Esophagus (tissue), 2 donors: ENCODE results near the gene FEM1B. TPM values are rescaled to one million over a fixed set of nuclear protein-coding genes. Genes with fewer than 3 reads are reported as not detected.

Source experiments
- H3K27ac ChIP-seq, 2 donors: one replicate each; pipeline ENCODE4 v1.5.1; 2013; ENCODE audit warnings: low read depth in 2 of 2, mild to moderate bottlenecking in 2 of 2, inconsistent platforms in 1 of 2, low read length in 1 of 2, moderate library complexity in 1 of 2
- H3K27me3 ChIP-seq, 2 donors: one replicate each; pipeline ENCODE4 v1.6.1; 2013; ENCODE audit warnings: low read length in 2 of 2, control low read depth in 1 of 2, mild to moderate bottlenecking in 1 of 2; ENCODE audit not compliant: insufficient read depth in 2 of 2, control insufficient read depth in 1 of 2
- H3K36me3 ChIP-seq, 2 donors: one replicate each; pipeline ENCODE4 v1.6.1; 2013; ENCODE audit warnings: low read length in 1 of 2; ENCODE audit not compliant: control insufficient read depth in 2 of 2, insufficient read depth in 2 of 2
- H3K4me1 ChIP-seq, 2 donors: one replicate each; pipeline ENCODE4 v1.6.1; 2013; ENCODE audit warnings: low read length in 1 of 2; ENCODE audit not compliant: control insufficient read depth in 2 of 2, insufficient read depth in 2 of 2
- H3K4me3 ChIP-seq, 2 donors: one replicate each; pipeline ENCODE4 v1.5.1; 2013; ENCODE audit warnings: low read length in 2 of 2, mild to moderate bottlenecking in 2 of 2, low read depth in 1 of 2, moderate library complexity in 1 of 2
- H3K9me3 ChIP-seq, 2 donors: one replicate each; pipeline ENCODE4 v1.6.1; 2013; ENCODE audit warnings: mild to moderate bottlenecking in 2 of 2, low read depth in 1 of 2, low read length in 1 of 2, moderate library complexity in 1 of 2; ENCODE audit not compliant: control insufficient read depth in 2 of 2, insufficient read depth in 1 of 2
- WGBS, 2 donors: extraction: QIAGEN DNeasy Blood & Tissue Kit; methylation state at CpG; one replicate each; pipeline ENCODE4 v1.1.7; 2013; 5-methylcytosine and 5-hydroxymethylcytosine counted together
- polyA plus RNA-seq, 2 donors: library from polyadenylated mRNA; stranded (reverse); fragments of 200-250 nt; gene quantifications; one replicate each; pipeline ENCODE4 v1.2.3, GENCODE V29; 2013
- donor health status: healthy with polysubstance abuse.
- donor health status: Bipolar disorder and iron deficiency.

The FEM1B gene
- polyA plus RNA-seq, 2 donors, result 9.5 to 12.5 TPM

- WGBS, 2 donors, result 82 to 93% methylated on average over 3 of the region's 3 CpGs
- no peaks in the 10 kb centered on the region for H3K9me3 ChIP-seq
- no peaks in the 10 kb centered on the region for H3K36me3 ChIP-seq
- no peak overlapping the region for H3K27ac ChIP-seq
- no peaks in the 10 kb centered on the region for H3K27me3 ChIP-seq
- H3K4me3 ChIP-seq, result no peak overlapping the region
- peaks cover 0 to 3% of the 10 kb centered on the region in 2 donors for H3K4me1 ChIP-seq
Observed at GRCh38 chr15:68328964-68329363, 51.4 kb downstream of the FEM1B start.

GRCh38 chr15:68330416-68330815, 52.9 kb downstream of the FEM1B start:
- no peak overlapping the region for H3K27ac ChIP-seq
- H3K27me3 ChIP-seq, result no peaks in the 10 kb centered on the region
- H3K4me1 ChIP-seq, result peaks cover 0 to 3% of the 10 kb centered on the region in 2 donors
- WGBS, 2 donors, result 67 to 75% methylated on average over 6 of the region's 6 CpGs
- H3K4me3 ChIP-seq, result no peak overlapping the region
- H3K36me3 ChIP-seq, result no peaks in the 10 kb centered on the region
- no peaks in the 10 kb centered on the region for H3K9me3 ChIP-seq

- Histone ChIP-seq H3K27me3 (no peaks in the 10 kb centered on the region), H3K36me3 (no peaks in the 10 kb centered on the region), H3K4me1 (peaks cover 0 to 3% of the 10 kb centered on the region in 2 donors), H3K27ac (no peak overlapping the region), H3K4me3 (no peak overlapping the region), H3K9me3 (no peaks in the 10 kb centered on the region)
- WGBS, 2 donors, result 65 to 69% methylated on average over 10 of the region's 10 CpGs
Observed at GRCh38 chr15:68330901-68331300, 53.4 kb downstream of the FEM1B start.

GRCh38 chr15:68332266-68332665, 54.7 kb downstream of the FEM1B start:
- H3K9me3 ChIP-seq, result no peaks in the 10 kb centered on the region
- 94 to 95% methylated on average over 21 of the region's 21 CpGs for WGBS, 2 donors
- H3K36me3 ChIP-seq, result no peaks in the 10 kb centered on the region
- peaks cover 0 to 3% of the 10 kb centered on the region in 2 donors for H3K4me1 ChIP-seq
- no peak overlapping the region for H3K27ac ChIP-seq
- H3K27me3 ChIP-seq, result no peaks in the 10 kb centered on the region
- H3K4me3 ChIP-seq, result no peak overlapping the region

GRCh38 chr15:68333775-68334470, 56.4 kb downstream of the FEM1B start:
- Histone ChIP-seq H3K9me3 (no peaks in the 10 kb centered on the region), H3K27me3 (no peaks in the 10 kb centered on the region), H3K36me3 (no peaks in the 10 kb centered on the region), H3K4me3 (no peak overlapping the region), H3K4me1 (peaks cover 0 to 3% of the 10 kb centered on the region in 2 donors), H3K27ac (no peak overlapping the region)
- WGBS, 2 donors, result 72 to 77% methylated on average over 8 of the region's 8 CpGs

- Histone ChIP-seq H3K36me3 (no peaks in the 10 kb centered on the region), H3K4me1 (peaks cover 0 to 3% of the 10 kb centered on the region in 2 donors), H3K27me3 (no peaks in the 10 kb centered on the region), H3K27ac (no peak overlapping the region), H3K4me3 (no peak overlapping the region), H3K9me3 (no peaks in the 10 kb centered on the region)
- WGBS, 2 donors, result 64 to 68% methylated on average over 8 to 9 of the region's 9 CpGs
Observed at GRCh38 chr15:68334661-68335124, 57.1 kb downstream of the FEM1B start.

GRCh38 chr15:68335251-68335650, 57.7 kb downstream of the FEM1B start:
- Histone ChIP-seq H3K27ac (no peak overlapping the region), H3K36me3 (no peaks in the 10 kb centered on the region), H3K9me3 (no peaks in the 10 kb centered on the region), H3K4me1 (peaks cover 0 to 3% of the 10 kb centered on the region in 2 donors), H3K27me3 (no peaks in the 10 kb centered on the region), H3K4me3 (no peak overlapping the region)
- 89 to 100% methylated on average over 1 of the region's 1 CpG for WGBS, 2 donors

GRCh38 chr15:68335655-68336054, 58.1 kb downstream of the FEM1B start:
- H3K9me3 ChIP-seq, result no peaks in the 10 kb centered on the region
- no peak overlapping the region for H3K27ac ChIP-seq
- 66 to 81% methylated on average over 14 of the region's 14 CpGs for WGBS, 2 donors
- no peaks in the 10 kb centered on the region for H3K27me3 ChIP-seq
- no peak overlapping the region for H3K4me3 ChIP-seq
- no peaks in the 10 kb centered on the region for H3K36me3 ChIP-seq
- H3K4me1 ChIP-seq, result peaks cover 0 to 3% of the 10 kb centered on the region in 2 donors

- Histone ChIP-seq H3K27ac (no peak overlapping the region), H3K4me1 (peaks cover 0 to 3% of the 10 kb centered on the region in 2 donors), H3K4me3 (no peak overlapping the region), H3K36me3 (no peaks in the 10 kb centered on the region), H3K9me3 (no peaks in the 10 kb centered on the region), H3K27me3 (no peaks in the 10 kb centered on the region)
- 86 to 89% methylated on average over 7 of the region's 7 CpGs for WGBS, 2 donors
Observed at GRCh38 chr15:68336516-68336915, 59.0 kb downstream of the FEM1B start.

- no peak overlapping the region for H3K27ac ChIP-seq
- H3K27me3 ChIP-seq, result no peaks in the 10 kb centered on the region
- H3K4me3 ChIP-seq, result no peak overlapping the region
- no peaks in the 10 kb centered on the region for H3K36me3 ChIP-seq
- no peaks in the 10 kb centered on the region for H3K9me3 ChIP-seq
- H3K4me1 ChIP-seq, result peaks cover 2 to 7% of the 10 kb centered on the region in 2 donors
- WGBS, 2 donors, result 48 to 57% methylated on average over 6 of the region's 6 CpGs
Observed at GRCh38 chr15:68337826-68338225, 60.3 kb downstream of the FEM1B start.
